WERI-Rb-1 (cell line): ENCODE results near the gene FOXF1.

Experiments used
- DNase-seq: peaks from one replicate; pipeline ENCODE4 v3.0.0-alpha.2; 2020
- H3K27ac ChIP-seq: fragments of 250-450 bp; sonication (Bioruptor Pico); 2 replicates; pipeline ENCODE4 v1.5.1; 2020; ENCODE audit warnings: mild to moderate bottlenecking, moderate library complexity
- H3K27me3 ChIP-seq: fragments of 250-450 bp; sonication (Bioruptor Pico); 2 replicates; pipeline ENCODE4 v1.5.1; 2021; ENCODE audit warnings: mild to moderate bottlenecking, low read depth, moderate library complexity; ENCODE audit not compliant: insufficient read depth, severe bottlenecking
- H3K36me3 ChIP-seq: fragments of 250-450 bp; sonication (Bioruptor Pico); 2 replicates; pipeline ENCODE4 v1.5.1; 2020; ENCODE audit warnings: mild to moderate bottlenecking, moderate library complexity
- H3K4me3 ChIP-seq: 2 replicates; pipeline ENCODE4 v1.5.1; 2011; ENCODE audit warnings: low read depth, mild to moderate bottlenecking, control low read depth, low read length
- H3K9me3 ChIP-seq: fragments of 250-450 bp; sonication (Bioruptor Pico); 2 replicates; pipeline ENCODE4 v1.5.1; 2021; ENCODE audit warnings: mild to moderate bottlenecking, moderate library complexity; ENCODE audit not compliant: severe bottlenecking
- TF ChIP-seq, protein P1 (sequence below): IDR thresholded peaks from 2 replicates; pipeline ENCODE4 v1.5.1; 2011; ENCODE audit warnings: low read depth, mild to moderate bottlenecking, control low read depth, inconsistent platforms, low read length

The FOXF1 gene

DNA sequence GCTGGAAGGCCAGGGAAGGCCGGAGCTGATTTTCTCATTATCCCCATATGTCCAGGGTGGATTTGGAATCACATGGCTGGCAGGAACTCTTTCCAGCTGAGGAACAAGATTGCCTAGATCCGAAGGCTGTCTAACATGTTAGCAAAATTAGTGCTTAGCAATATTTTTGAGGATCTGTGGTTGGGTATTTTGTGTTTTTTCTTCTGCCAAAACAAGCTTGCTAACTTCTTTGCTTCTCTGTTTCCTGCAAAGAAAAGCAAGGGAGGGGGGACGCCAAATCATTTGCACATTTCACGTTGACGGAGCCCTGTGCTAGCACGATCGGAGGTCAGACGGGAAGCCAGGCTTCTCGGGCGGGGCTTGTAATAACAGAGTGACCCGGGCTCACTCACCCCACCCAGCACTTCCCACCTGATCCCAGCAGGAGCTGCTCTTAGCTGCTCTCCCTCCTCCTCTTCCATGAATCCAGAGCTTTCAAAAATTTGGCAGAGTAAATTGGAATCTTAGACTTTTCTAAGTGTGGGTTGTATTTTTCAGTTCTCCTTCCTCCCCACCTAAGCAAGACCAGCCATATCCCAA is 33.3 kb upstream of the FOXF1 start:
- no peak for DNase-seq
- no peaks in the 10 kb centered on the region for H3K27me3 ChIP-seq
- H3K36me3 ChIP-seq = no peaks in the 10 kb centered on the region
- no peaks in the 10 kb centered on the region for H3K9me3 ChIP-seq
- H3K27ac ChIP-seq = no peak overlapping the region
- no peak overlapping the region for H3K4me3 ChIP-seq
- TF ChIP-seq, protein P1, sequence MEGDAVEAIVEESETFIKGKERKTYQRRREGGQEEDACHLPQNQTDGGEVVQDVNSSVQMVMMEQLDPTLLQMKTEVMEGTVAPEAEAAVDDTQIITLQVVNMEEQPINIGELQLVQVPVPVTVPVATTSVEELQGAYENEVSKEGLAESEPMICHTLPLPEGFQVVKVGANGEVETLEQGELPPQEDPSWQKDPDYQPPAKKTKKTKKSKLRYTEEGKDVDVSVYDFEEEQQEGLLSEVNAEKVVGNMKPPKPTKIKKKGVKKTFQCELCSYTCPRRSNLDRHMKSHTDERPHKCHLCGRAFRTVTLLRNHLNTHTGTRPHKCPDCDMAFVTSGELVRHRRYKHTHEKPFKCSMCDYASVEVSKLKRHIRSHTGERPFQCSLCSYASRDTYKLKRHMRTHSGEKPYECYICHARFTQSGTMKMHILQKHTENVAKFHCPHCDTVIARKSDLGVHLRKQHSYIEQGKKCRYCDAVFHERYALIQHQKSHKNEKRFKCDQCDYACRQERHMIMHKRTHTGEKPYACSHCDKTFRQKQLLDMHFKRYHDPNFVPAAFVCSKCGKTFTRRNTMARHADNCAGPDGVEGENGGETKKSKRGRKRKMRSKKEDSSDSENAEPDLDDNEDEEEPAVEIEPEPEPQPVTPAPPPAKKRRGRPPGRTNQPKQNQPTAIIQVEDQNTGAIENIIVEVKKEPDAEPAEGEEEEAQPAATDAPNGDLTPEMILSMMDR = no peak

DNA sequence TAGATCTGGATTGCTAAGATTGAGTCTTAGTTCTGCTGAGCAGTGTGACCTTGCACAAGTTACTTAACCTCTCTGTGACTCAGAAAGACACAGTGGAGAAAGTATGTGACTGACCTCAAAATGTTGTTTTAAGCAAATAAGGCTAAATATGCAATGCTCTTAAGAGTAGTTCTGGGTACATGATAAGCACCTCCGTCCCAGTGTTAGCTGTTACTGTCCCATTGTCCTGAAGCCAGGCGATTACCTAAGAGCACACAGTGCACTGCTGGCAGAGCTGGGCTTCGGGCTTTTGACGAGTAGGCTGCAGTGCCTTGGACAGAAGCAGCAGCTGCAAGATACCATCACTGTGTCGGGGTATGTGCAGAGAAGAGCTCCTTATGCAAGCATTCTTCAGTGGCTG is 32.7 kb upstream of the FOXF1 start:
- H3K9me3 ChIP-seq = no peaks in the 10 kb centered on the region
- TF ChIP-seq, protein P1 = no peak
- H3K36me3 ChIP-seq = no peaks in the 10 kb centered on the region
- H3K4me3 ChIP-seq = no peak overlapping the region
- no peaks in the 10 kb centered on the region for H3K27me3 ChIP-seq
- no peak for DNase-seq
- H3K27ac ChIP-seq = no peak overlapping the region

DNA sequence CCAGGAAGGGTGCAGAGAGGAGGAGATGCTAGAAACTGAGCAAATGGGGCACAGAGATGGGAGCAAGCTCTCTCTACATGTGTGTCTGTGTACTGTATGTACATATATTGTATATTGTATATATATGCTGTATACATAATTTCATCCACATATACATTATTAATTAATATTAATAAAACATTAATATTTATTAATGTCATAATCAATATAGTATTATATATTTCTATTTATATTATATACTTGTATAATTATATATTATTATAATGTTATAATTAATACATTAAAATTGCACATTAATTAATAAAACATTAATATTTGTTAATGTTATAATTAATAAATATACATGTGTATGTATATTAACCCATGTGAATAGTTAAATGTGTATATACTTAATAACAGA is 31.5 kb upstream of the FOXF1 start:
- Histone ChIP-seq H3K27ac (no peak overlapping the region), H3K27me3 (no peaks in the 10 kb centered on the region), H3K9me3 (no peaks in the 10 kb centered on the region), H3K36me3 (no peaks in the 10 kb centered on the region), H3K4me3 (no peak overlapping the region)
- no peak for DNase-seq
- TF ChIP-seq, protein P1 = no peak

DNA sequence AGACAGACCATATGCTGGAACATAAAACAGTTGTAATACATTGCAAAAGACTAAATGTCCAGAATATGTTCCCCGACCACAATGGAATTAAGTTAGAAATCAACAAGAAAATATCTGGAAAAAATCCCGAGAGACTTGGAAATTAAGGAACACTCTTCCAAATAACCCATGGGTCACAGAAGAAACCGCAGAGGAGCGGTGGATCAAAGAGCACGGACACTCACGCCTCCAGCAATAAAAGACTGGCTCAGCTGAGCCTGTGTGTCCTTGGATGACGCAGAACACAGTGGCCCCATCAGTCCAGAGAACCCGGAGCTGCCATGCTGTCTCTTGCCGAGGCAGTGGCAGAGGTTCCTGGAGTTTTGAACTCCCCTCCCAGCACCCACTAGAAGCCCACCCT is 30.9 kb upstream of the FOXF1 start:
- Histone ChIP-seq H3K27ac (no peak overlapping the region), H3K27me3 (no peaks in the 10 kb centered on the region), H3K4me3 (no peak overlapping the region), H3K36me3 (no peaks in the 10 kb centered on the region), H3K9me3 (peaks cover 3% of the 10 kb centered on the region)
- DNase-seq = no peak
- TF ChIP-seq, protein P1 = no peak

DNA sequence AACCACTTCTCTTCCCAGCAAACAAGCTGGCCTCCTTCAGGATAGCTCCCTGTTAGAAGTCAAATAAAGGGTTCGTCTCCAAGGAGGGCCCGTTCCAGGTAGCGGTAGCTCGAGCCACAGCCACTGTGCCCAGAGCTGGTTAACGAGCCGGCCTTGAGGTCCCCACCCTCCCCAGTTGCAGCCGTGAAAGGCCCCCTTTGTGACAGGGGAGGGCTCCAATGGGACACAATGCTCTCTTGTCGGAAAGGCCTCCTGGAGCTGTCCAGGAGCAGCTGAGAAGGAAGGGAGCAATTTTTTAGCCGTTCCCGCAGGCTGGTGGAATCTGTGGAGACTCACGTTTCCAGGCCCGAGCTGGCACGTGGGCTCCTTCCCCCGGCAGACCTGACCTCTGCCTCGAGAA is 29.9 kb upstream of the FOXF1 start:
- Histone ChIP-seq H3K27me3 (no peaks in the 10 kb centered on the region), H3K4me3 (no peak overlapping the region)

More for the DNA sequence above, 29.9 kb upstream of the FOXF1 start:
- no peaks in the 10 kb centered on the region for H3K36me3 ChIP-seq
- H3K9me3 ChIP-seq = peaks cover 3% of the 10 kb centered on the region
- H3K27ac ChIP-seq = no peak overlapping the region
- DNase-seq = no peak
- TF ChIP-seq, protein P1 = no peak
